GM13976 (cell line): Measurements from ENCODE around the gene ABHD12B.
"Not testable (repeated sequence)": the region's sequence is repeated elsewhere in the genome, so short reads cannot be mapped to it uniquely, and the experiment has no call there.

Source experiments
- DNase-seq: peaks from one replicate; pipeline ENCODE4 v3.0.0; 2012; ENCODE audit warnings: low spot score
- in situ Hi-C: fragments of 300-500 bp; cut with MboI; formaldehyde crosslinking; loops from one replicate; pipeline ENCODE4 v1.12.0; 2022; ENCODE audit warnings: low sequenced_read_pairs, mixed read lengths, inconsistent platforms; ENCODE audit not compliant: unreplicated experiment
- TF ChIP-seq, protein P1 (sequence below): IDR thresholded peaks from 2 replicates; pipeline ENCODE4 v1.5.1; 2012; ENCODE audit warnings: borderline replicate concordance, mild to moderate bottlenecking; ENCODE audit not compliant: insufficient read depth; ENCODE audit errors: extremely low read depth, missing control alignments, control extremely low read depth

The ABHD12B gene

GRCh38 chr14:50904719-50905118 lies 32.9 kb downstream of the ABHD12B start:
- in situ Hi-C loops = no loop called here
- DNase-seq = no peak
- TF ChIP-seq, protein P1, sequence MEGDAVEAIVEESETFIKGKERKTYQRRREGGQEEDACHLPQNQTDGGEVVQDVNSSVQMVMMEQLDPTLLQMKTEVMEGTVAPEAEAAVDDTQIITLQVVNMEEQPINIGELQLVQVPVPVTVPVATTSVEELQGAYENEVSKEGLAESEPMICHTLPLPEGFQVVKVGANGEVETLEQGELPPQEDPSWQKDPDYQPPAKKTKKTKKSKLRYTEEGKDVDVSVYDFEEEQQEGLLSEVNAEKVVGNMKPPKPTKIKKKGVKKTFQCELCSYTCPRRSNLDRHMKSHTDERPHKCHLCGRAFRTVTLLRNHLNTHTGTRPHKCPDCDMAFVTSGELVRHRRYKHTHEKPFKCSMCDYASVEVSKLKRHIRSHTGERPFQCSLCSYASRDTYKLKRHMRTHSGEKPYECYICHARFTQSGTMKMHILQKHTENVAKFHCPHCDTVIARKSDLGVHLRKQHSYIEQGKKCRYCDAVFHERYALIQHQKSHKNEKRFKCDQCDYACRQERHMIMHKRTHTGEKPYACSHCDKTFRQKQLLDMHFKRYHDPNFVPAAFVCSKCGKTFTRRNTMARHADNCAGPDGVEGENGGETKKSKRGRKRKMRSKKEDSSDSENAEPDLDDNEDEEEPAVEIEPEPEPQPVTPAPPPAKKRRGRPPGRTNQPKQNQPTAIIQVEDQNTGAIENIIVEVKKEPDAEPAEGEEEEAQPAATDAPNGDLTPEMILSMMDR = no peak

DNA sequence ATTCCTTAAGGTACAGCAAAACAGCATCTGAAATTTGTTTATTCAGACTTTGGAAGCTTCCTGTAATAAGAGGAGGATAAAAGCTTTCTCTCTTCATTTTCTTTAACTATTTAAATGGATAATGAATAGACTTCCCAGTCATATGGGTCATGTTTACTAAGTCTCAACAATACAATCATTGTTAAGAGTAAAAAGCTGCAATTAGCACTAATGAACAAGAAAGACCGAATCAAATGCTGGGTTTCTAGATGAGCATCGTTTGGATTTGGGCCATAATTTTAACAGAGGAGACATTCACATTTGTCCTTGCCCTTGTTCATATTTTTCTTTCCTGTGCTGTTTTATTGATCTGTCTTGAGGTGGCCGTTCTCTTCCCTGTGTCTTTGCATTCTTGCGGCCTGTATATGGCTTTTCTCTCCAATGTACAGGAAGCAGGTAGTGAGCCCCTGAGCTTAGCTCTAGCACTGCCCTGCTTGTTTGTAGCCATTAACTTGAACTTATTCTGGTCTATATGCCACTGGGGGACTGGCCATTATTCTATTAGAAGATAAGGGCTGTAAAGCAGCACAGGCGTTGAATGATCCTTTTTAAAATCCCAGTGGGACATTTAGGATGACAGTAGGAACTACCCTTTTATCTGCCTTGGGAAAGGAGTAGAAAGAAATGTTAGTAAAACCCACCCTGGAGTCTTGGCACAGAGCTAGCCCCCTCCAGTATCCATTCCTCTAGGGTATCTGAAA lies 34.6 kb downstream of the ABHD12B start:
- in situ Hi-C loops = no loop called here
- TF ChIP-seq, protein P1 = no peak
- DNase-seq = no peak

GRCh38 chr14:50910495-50911420 lies 38.9 kb downstream of the ABHD12B start:
- TF ChIP-seq, protein P1 = no peak
- DNase-seq = no peak
- in situ Hi-C loops = no loop called here

- in situ Hi-C loops = no loop called here
- no peak for DNase-seq
- TF ChIP-seq, protein P1 = no peak
Measured at GRCh38 chr14:50917449-50917848, 45.6 kb downstream of the ABHD12B start.

- DNase-seq, in situ Hi-C loops: not testable (repeated sequence)
Measured at GRCh38 chr14:50919524-50919923, 47.7 kb downstream of the ABHD12B start.

- in situ Hi-C loops = no loop called here
- TF ChIP-seq, protein P1 = no peak
- DNase-seq = no peak
Measured at GRCh38 chr14:50920482-50921230, 48.8 kb downstream of the ABHD12B start.

DNA sequence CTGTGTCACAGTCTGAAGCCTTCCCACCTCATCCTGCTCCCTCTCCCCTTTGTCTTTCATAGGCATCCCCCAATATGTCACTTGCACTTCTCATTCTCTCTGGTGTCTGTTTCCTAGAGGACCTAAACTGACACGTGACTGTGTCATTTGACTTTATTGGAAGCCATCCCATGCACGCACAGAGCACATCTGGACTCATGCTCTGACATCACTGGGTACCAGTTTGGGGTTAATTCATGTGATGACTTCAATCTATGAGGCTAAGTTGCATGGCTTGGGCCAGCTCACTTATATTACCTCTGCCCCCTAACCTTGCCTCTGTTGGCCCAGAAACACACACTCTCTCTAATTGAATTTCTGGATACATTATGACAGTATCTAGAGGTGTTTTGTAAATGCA lies 51.0 kb downstream of the ABHD12B start:
- TF ChIP-seq, protein P1 = no peak
- DNase-seq = no peak
- in situ Hi-C loops = no loop called here
